Memory B cell (primary cell): ENCODE results near the gene RAB2B.

Experiments
- ATAC-seq: fragments of 150-1000 bp; cut with Tn5 transposase; 2 replicates; pipeline ENCODE4 v1.10.0; 2021; ENCODE audit warnings: low read depth, mild to moderate bottlenecking, moderate library complexity
- DNase-seq, 2 donors: peaks; one replicate each; pipeline ENCODE4 v3.0.0; 2022; ENCODE audit warnings: low spot score in 2 of 2
- H3K27ac Mint-ChIP-seq: one replicate; pipeline ENCODE4 v1.8.0; 2022; ENCODE audit warnings: mild to moderate bottlenecking, moderate library complexity, mixed read lengths
- H3K27me3 Mint-ChIP-seq: one replicate; pipeline ENCODE4 v1.8.0; 2022; ENCODE audit warnings: mixed read lengths
- H3K36me3 Mint-ChIP-seq: one replicate; pipeline ENCODE4 v1.8.0; 2022; ENCODE audit warnings: mild to moderate bottlenecking, mixed read lengths
- H3K4me1 Mint-ChIP-seq: one replicate; pipeline ENCODE4 v1.8.0; 2022; ENCODE audit warnings: mixed read lengths
- H3K4me3 Mint-ChIP-seq: one replicate; pipeline ENCODE4 v1.8.0; 2022; ENCODE audit warnings: mild to moderate bottlenecking, moderate library complexity, mixed read lengths
- H3K9me3 Mint-ChIP-seq: one replicate; pipeline ENCODE4 v1.8.0; 2022; ENCODE audit warnings: mixed read lengths

Gene RAB2B

GRCh38 chr14:21476925-21477681 lies at the start of gene RAB2B, which contains the start of gene TOX4:
Gene RAB2B, minus strand, starts transcription at chr14:21476959. Its CDS starts 87 bp downstream, at chr14:21476872.
Gene TOX4, plus strand, starts transcription at chr14:21477195. Its CDS starts 84 bp downstream, at chr14:21477279.
- peak within 1 kb of the TSS; percentile 99 for H3K4me3 Mint-ChIP-seq
- no peaks in the 10 kb centered on the region for H3K27me3 Mint-ChIP-seq
- H3K36me3 Mint-ChIP-seq, result peaks cover 13% of the 10 kb centered on the region
- peaks cover 17% of the 10 kb centered on the region for H3K4me1 Mint-ChIP-seq
- peak; percentile 94 for ATAC-seq
- H3K9me3 Mint-ChIP-seq, result no peaks in the 10 kb centered on the region
- peak within 1 kb of the TSS; percentile 98 for H3K27ac Mint-ChIP-seq
- DNase-seq, result peak; percentile 95 to 96

GRCh38 chr14:21525962-21526671 lies 49.4 kb upstream of the RAB2B start, which contains the start of gene SALL2:
Gene SALL2, minus strand, starts transcription at chr14:21526346. Its CDS starts 219 bp downstream, at chr14:21526127.
- peak within 1 kb of the TSS; percentile 0 for H3K27ac Mint-ChIP-seq
- no peaks in the 10 kb centered on the region for H3K36me3 Mint-ChIP-seq
- ATAC-seq, result peak; percentile 47
- H3K4me1 Mint-ChIP-seq, result peaks cover 8% of the 10 kb centered on the region
- peak in 1 of 2 donors; percentile 22 for DNase-seq
- peaks cover 12% of the 10 kb centered on the region for H3K27me3 Mint-ChIP-seq
- H3K4me3 Mint-ChIP-seq, result peak within 1 kb of the TSS; percentile 84
- H3K9me3 Mint-ChIP-seq, result no peaks in the 10 kb centered on the region

- H3K27ac Mint-ChIP-seq, result peak overlapping the region; percentile 0
- ATAC-seq (no peak), DNase-seq (no peak)
- H3K27me3 Mint-ChIP-seq, result peaks cover 11% of the 10 kb centered on the region
- peaks cover 8% of the 10 kb centered on the region for H3K4me1 Mint-ChIP-seq
- H3K4me3 Mint-ChIP-seq, result peak overlapping the region; percentile 84
- no peaks in the 10 kb centered on the region for H3K9me3 Mint-ChIP-seq
- no peaks in the 10 kb centered on the region for H3K36me3 Mint-ChIP-seq
Measured at GRCh38 chr14:21525571-21525961, 48.8 kb upstream of the RAB2B start.

GRCh38 chr14:21524575-21525490 lies 48.1 kb upstream of the RAB2B start:
- Mint-ChIP-seq H3K27me3 (peaks cover 11% of the 10 kb centered on the region), H3K4me3 (peak overlapping the region; percentile 84), H3K4me1 (peaks cover 8% of the 10 kb centered on the region), H3K36me3 (no peaks in the 10 kb centered on the region), H3K9me3 (no peaks in the 10 kb centered on the region), H3K27ac (no peak overlapping the region)
- DNase-seq (no peak), ATAC-seq (no peak)

- no peak overlapping the region for H3K4me3 Mint-ChIP-seq
- no peak overlapping the region for H3K27ac Mint-ChIP-seq
- no peaks in the 10 kb centered on the region for H3K36me3 Mint-ChIP-seq
- H3K27me3 Mint-ChIP-seq, result peaks cover 11% of the 10 kb centered on the region
- H3K9me3 Mint-ChIP-seq, result no peaks in the 10 kb centered on the region
- H3K4me1 Mint-ChIP-seq, result peaks cover 8% of the 10 kb centered on the region
- no peak for ATAC-seq
- no peak for DNase-seq
Measured at GRCh38 chr14:21523203-21523602, 46.4 kb upstream of the RAB2B start.

GRCh38 chr14:21521501-21521900 lies 44.7 kb upstream of the RAB2B start:
- no peak for DNase-seq
- Mint-ChIP-seq H3K27ac (no peak overlapping the region), H3K4me1 (peaks cover 7% of the 10 kb centered on the region), H3K9me3 (no peaks in the 10 kb centered on the region), H3K27me3 (peaks cover 11% of the 10 kb centered on the region), H3K36me3 (no peaks in the 10 kb centered on the region), H3K4me3 (no peak overlapping the region)
- ATAC-seq, result no peak

- ATAC-seq (no peak), DNase-seq (no peak)
- Mint-ChIP-seq H3K9me3 (no peaks in the 10 kb centered on the region), H3K36me3 (no peaks in the 10 kb centered on the region), H3K4me1 (peaks cover 7% of the 10 kb centered on the region), H3K4me3 (no peak overlapping the region), H3K27me3 (peaks cover 11% of the 10 kb centered on the region), H3K27ac (no peak overlapping the region)
Measured at GRCh38 chr14:21520767-21521166, 44.0 kb upstream of the RAB2B start.

GRCh38 chr14:21518725-21519124 lies 42.0 kb upstream of the RAB2B start:
- ATAC-seq (no peak), DNase-seq (no peak)
- Mint-ChIP-seq H3K36me3 (no peaks in the 10 kb centered on the region), H3K4me3 (no peak overlapping the region), H3K27me3 (peaks cover 5% of the 10 kb centered on the region), H3K9me3 (no peaks in the 10 kb centered on the region), H3K4me1 (peaks cover 3% of the 10 kb centered on the region), H3K27ac (no peak overlapping the region)

- DNase-seq (no peak), ATAC-seq (no peak)
- Mint-ChIP-seq H3K36me3 (peaks cover 2% of the 10 kb centered on the region), H3K9me3 (no peaks in the 10 kb centered on the region), H3K27me3 (no peaks in the 10 kb centered on the region), H3K4me3 (no peak overlapping the region), H3K27ac (no peak overlapping the region), H3K4me1 (peaks cover 19% of the 10 kb centered on the region)
Measured at GRCh38 chr14:21514341-21514740, 37.6 kb upstream of the RAB2B start.

- DNase-seq (peak; percentile 80 to 87), ATAC-seq (peak; percentile 99)
- Mint-ChIP-seq H3K4me1 (peaks cover 21% of the 10 kb centered on the region), H3K27me3 (no peaks in the 10 kb centered on the region), H3K36me3 (peaks cover 6% of the 10 kb centered on the region), H3K27ac (peak within 1 kb of the TSS; percentile 98), H3K9me3 (no peaks in the 10 kb centered on the region), H3K4me3 (peak within 1 kb of the TSS; percentile 98)
Measured at GRCh38 chr14:21510735-21511657, 34.2 kb upstream of the RAB2B start, which contains the start of gene METTL3. Gene METTL3, minus strand, starts transcription at chr14:21511340. Its CDS starts 117 bp downstream, at chr14:21511223.

GRCh38 chr14:21509432-21510143 lies 32.8 kb upstream of the RAB2B start:
- H3K9me3 Mint-ChIP-seq, result no peaks in the 10 kb centered on the region
- ATAC-seq (no peak), DNase-seq (no peak)
- H3K36me3 Mint-ChIP-seq, result peaks cover 6% of the 10 kb centered on the region
- no peaks in the 10 kb centered on the region for H3K27me3 Mint-ChIP-seq
- peak overlapping the region; percentile 98 for H3K4me3 Mint-ChIP-seq
- H3K27ac Mint-ChIP-seq, result peak overlapping the region; percentile 98
- peaks cover 25% of the 10 kb centered on the region for H3K4me1 Mint-ChIP-seq

- peaks cover 22% of the 10 kb centered on the region for H3K4me1 Mint-ChIP-seq
- ATAC-seq (no peak), DNase-seq (no peak)
- H3K4me3 Mint-ChIP-seq, result no peak overlapping the region
- H3K27me3 Mint-ChIP-seq, result no peaks in the 10 kb centered on the region
- peaks cover 13% of the 10 kb centered on the region for H3K36me3 Mint-ChIP-seq
- no peaks in the 10 kb centered on the region for H3K9me3 Mint-ChIP-seq
- H3K27ac Mint-ChIP-seq, result no peak overlapping the region
Measured at GRCh38 chr14:21506557-21506956, 29.8 kb upstream of the RAB2B start.
